Naive B cell (primary cell): ENCODE measurements around the gene BEAN1. TPM values are rescaled to one million over a fixed set of nuclear protein-coding genes. Genes with fewer than 3 reads are reported as not detected.
A peak's percentile ranks its signal among the peaks of the same experiment; 100 is the strongest.

Source experiments
- ATAC-seq, 2 donors: fragments of 150-1000 bp; cut with Tn5 transposase; 2 replicates each; pipeline ENCODE4 v1.10.0; 2021; ENCODE audit warnings: low read depth in 2 of 2, mild to moderate bottlenecking in 2 of 2, moderate library complexity in 2 of 2
- DNase-seq: peaks from one replicate; pipeline ENCODE4 v3.0.0; 2022
- H3K27ac Mint-ChIP-seq, 6 donors: one replicate each; pipeline ENCODE4 v1.8.0; 2020 to 2022; ENCODE audit warnings: mild to moderate bottlenecking in 6 of 6, mixed read lengths in 6 of 6, moderate library complexity in 5 of 6, inconsistent platforms in 2 of 6
- H3K27me3 Mint-ChIP-seq, 3 donors: one replicate each; pipeline ENCODE4 v1.8.0; 2021 to 2022; ENCODE audit warnings: mixed read lengths in 3 of 3, mild to moderate bottlenecking in 1 of 3
- H3K36me3 Mint-ChIP-seq, 2 donors: one replicate each; pipeline ENCODE4 v1.8.0; 2020 to 2022; ENCODE audit warnings: mixed read lengths in 2 of 2, inconsistent platforms in 1 of 2, mild to moderate bottlenecking in 1 of 2
- H3K4me1 Mint-ChIP-seq, 3 donors: one replicate each; pipeline ENCODE4 v1.8.0; 2020 to 2022; ENCODE audit warnings: mixed read lengths in 3 of 3, inconsistent platforms in 1 of 3, mild to moderate bottlenecking in 1 of 3, moderate library complexity in 1 of 3
- H3K4me3 Mint-ChIP-seq, 8 donors: one replicate each; pipeline ENCODE4 v1.8.0; 2020 to 2022; ENCODE audit warnings: mild to moderate bottlenecking in 8 of 8, mixed read lengths in 8 of 8, moderate library complexity in 8 of 8, inconsistent platforms in 2 of 8
- H3K9me3 Mint-ChIP-seq, 7 donors: one replicate each; pipeline ENCODE4 v1.8.0; 2020 to 2022; ENCODE audit warnings: mixed read lengths in 7 of 7, mild to moderate bottlenecking in 5 of 7, inconsistent platforms in 2 of 7, moderate library complexity in 1 of 7
- polyA plus RNA-seq, 6 donors: library from polyadenylated mRNA; unstranded; fragments of 300-500 nt; fragmentation: Illumina TruSeq; gene quantifications; one replicate each; pipeline ENCODE4 v1.2.3, GENCODE V29; 2021; ENCODE audit warnings: low read depth in 6 of 6

Gene BEAN1
- polyA plus RNA-seq, 6 donors from 2014 or later, result not detected

- peak overlapping the region in 6 of 8 donors; percentile 12 to 94 (median 83) for H3K4me3 Mint-ChIP-seq
- ATAC-seq (no peak), DNase-seq (no peak)
- H3K4me1 Mint-ChIP-seq, result peaks cover 65 to 97% (median 92%) of the 10 kb centered on the region in 3 donors
- H3K9me3 Mint-ChIP-seq, result no peaks in the 10 kb centered on the region
- H3K27ac Mint-ChIP-seq, result peak overlapping the region; percentile 77 to 100 (median 91)
- H3K36me3 Mint-ChIP-seq, result peaks cover 0 to 5% of the 10 kb centered on the region in 2 donors
- no peaks in the 10 kb centered on the region for H3K27me3 Mint-ChIP-seq
Measured at GRCh38 chr16:66521252-66521713, 94.2 kb downstream of the BEAN1 start.

- H3K4me3 Mint-ChIP-seq, result peak overlapping the region in 7 of 8 donors; percentile 53 to 94 (median 76)
- ATAC-seq (no peak), DNase-seq (peak; percentile 17)
- peaks cover 0 to 5% of the 10 kb centered on the region in 2 donors for H3K36me3 Mint-ChIP-seq
- no peaks in the 10 kb centered on the region for H3K27me3 Mint-ChIP-seq
- H3K9me3 Mint-ChIP-seq, result no peaks in the 10 kb centered on the region
- H3K27ac Mint-ChIP-seq, result peak overlapping the region; percentile 86 to 100 (median 96)
- H3K4me1 Mint-ChIP-seq, result peaks cover 61 to 97% (median 88%) of the 10 kb centered on the region in 3 donors
Measured at GRCh38 chr16:66521951-66522771, 95.1 kb downstream of the BEAN1 start.

- peaks cover 56 to 97% (median 86%) of the 10 kb centered on the region in 3 donors for H3K4me1 Mint-ChIP-seq
- H3K36me3 Mint-ChIP-seq, result peaks cover 5% of the 10 kb centered on the region in 2 donors
Measured at GRCh38 chr16:66522816-66523590, 95.9 kb downstream of the BEAN1 start.

GRCh38 chr16:66523861-66524354 lies 96.8 kb downstream of the BEAN1 start:
- peaks cover 59 to 91% (median 86%) of the 10 kb centered on the region in 3 donors for H3K4me1 Mint-ChIP-seq
- peak; percentile 84 for DNase-seq
- peak overlapping the region; percentile 66 to 94 (median 85) for H3K4me3 Mint-ChIP-seq
- ATAC-seq, result peak; percentile 63 to 70
- H3K9me3 Mint-ChIP-seq, result no peaks in the 10 kb centered on the region
- H3K36me3 Mint-ChIP-seq, result peaks cover 5 to 6% of the 10 kb centered on the region in 2 donors
- no peaks in the 10 kb centered on the region for H3K27me3 Mint-ChIP-seq
- peak overlapping the region; percentile 98 to 100 (median 99) for H3K27ac Mint-ChIP-seq

More at GRCh38 chr16:66522816-66523590, 95.9 kb downstream of the BEAN1 start:
- Mint-ChIP-seq H3K4me3 (peak overlapping the region in 7 of 8 donors; percentile 66 to 94 (median 87)), H3K9me3 (no peaks in the 10 kb centered on the region), H3K27ac (peak overlapping the region; percentile 94 to 100 (median 99)), H3K27me3 (no peaks in the 10 kb centered on the region)
- ATAC-seq, result no peak
- DNase-seq, result no peak

- Mint-ChIP-seq H3K27me3 (no peaks in the 10 kb centered on the region), H3K9me3 (no peaks in the 10 kb centered on the region), H3K4me1 (peaks cover 58 to 87% (median 84%) of the 10 kb centered on the region in 3 donors), H3K27ac (peak overlapping the region; percentile 98 to 100 (median 99)), H3K36me3 (peaks cover 7 to 9% of the 10 kb centered on the region in 2 donors), H3K4me3 (peak overlapping the region; percentile 54 to 94 (median 76))
- peak; percentile 83 to 84 for ATAC-seq
- DNase-seq, result peak; percentile 92
Measured at GRCh38 chr16:66524601-66525164, 97.6 kb downstream of the BEAN1 start.

- ATAC-seq, result no peak
- peak overlapping the region in 7 of 8 donors; percentile 26 to 94 (median 83) for H3K4me3 Mint-ChIP-seq
- peaks cover 10 to 13% of the 10 kb centered on the region in 2 donors for H3K36me3 Mint-ChIP-seq
- peak overlapping the region; percentile 36 to 100 (median 94) for H3K27ac Mint-ChIP-seq
- peaks cover 52 to 82% (median 79%) of the 10 kb centered on the region in 3 donors for H3K4me1 Mint-ChIP-seq
- H3K27me3 Mint-ChIP-seq, result no peaks in the 10 kb centered on the region
- no peaks in the 10 kb centered on the region for H3K9me3 Mint-ChIP-seq
- no peak for DNase-seq
Measured at GRCh38 chr16:66525396-66526180, 98.5 kb downstream of the BEAN1 start.

GRCh38 chr16:66528294-66528693 lies 101.2 kb downstream of the BEAN1 start:
- Mint-ChIP-seq H3K27me3 (no peaks in the 10 kb centered on the region), H3K4me3 (no peak overlapping the region), H3K4me1 (peaks cover 42 to 60% (median 52%) of the 10 kb centered on the region in 3 donors), H3K36me3 (peaks cover 10 to 13% of the 10 kb centered on the region in 2 donors), H3K9me3 (no peaks in the 10 kb centered on the region), H3K27ac (no peak overlapping the region)
- ATAC-seq (no peak), DNase-seq (no peak)

GRCh38 chr16:66529475-66529874 lies 102.4 kb downstream of the BEAN1 start:
- Mint-ChIP-seq H3K36me3 (peaks cover 10 to 13% of the 10 kb centered on the region in 2 donors), H3K9me3 (no peaks in the 10 kb centered on the region), H3K27ac (peak overlapping the region in 2 of 6 donors; percentile 19 to 25), H3K4me3 (no peak overlapping the region), H3K4me1 (peaks cover 37 to 52% (median 43%) of the 10 kb centered on the region in 3 donors), H3K27me3 (no peaks in the 10 kb centered on the region)
- ATAC-seq, result no peak
- DNase-seq, result no peak

Other genes with a start within 250 kb of the BEAN1 start
- gene CDH5, start 60.6 kb upstream of the BEAN1 start, polyA plus RNA-seq, result not detected
- gene TK2, start 122.8 kb downstream of the BEAN1 start, polyA plus RNA-seq, result 1 to 10 TPM; 1.8 to 5.9 (median 3.8) TPM
- gene CKLF, start 125.3 kb downstream of the BEAN1 start, polyA plus RNA-seq, result 100 to 1,000 TPM in 1 of 6 donors, 10 to 100 TPM in 5; 55.2 to 108 (median 67.7) TPM
- under 1 TPM in 4 of 6 donors, not detected in 2; 0.49 to 0.97 (median 0.70) TPM for gene CMTM1, start 139.1 kb downstream of the BEAN1 start, polyA plus RNA-seq
- gene CMTM2, start 152.2 kb downstream of the BEAN1 start, polyA plus RNA-seq, result 1 to 10 TPM in 3 of 6 donors, not detected in 3; 1.0 to 4.1 (median 2.7) TPM
- gene CMTM3, start 177.4 kb downstream of the BEAN1 start, polyA plus RNA-seq, result 10 to 100 TPM; 17.0 to 24.3 (median 19.1) TPM